NB4 (cell line): ENCODE results near the gene MND1.

ENCODE experiments used
- MAX ChIP-seq: IDR thresholded peaks from 2 replicates; pipeline ENCODE4 v1.6.1; 2011; ENCODE audit warnings: low read depth, low read length
- POLR2A ChIP-seq: IDR thresholded peaks from 2 replicates; pipeline ENCODE4 v1.6.1; 2011; ENCODE audit warnings: mild to moderate bottlenecking; ENCODE audit not compliant: insufficient read length; ENCODE audit errors: extremely low read depth
- TF ChIP-seq, protein P1 (sequence below): IDR thresholded peaks from one replicate; pipeline ENCODE4 v1.5.1; 2012; ENCODE audit warnings: low read depth, low read length

- TF ChIP-seq, protein P1, sequence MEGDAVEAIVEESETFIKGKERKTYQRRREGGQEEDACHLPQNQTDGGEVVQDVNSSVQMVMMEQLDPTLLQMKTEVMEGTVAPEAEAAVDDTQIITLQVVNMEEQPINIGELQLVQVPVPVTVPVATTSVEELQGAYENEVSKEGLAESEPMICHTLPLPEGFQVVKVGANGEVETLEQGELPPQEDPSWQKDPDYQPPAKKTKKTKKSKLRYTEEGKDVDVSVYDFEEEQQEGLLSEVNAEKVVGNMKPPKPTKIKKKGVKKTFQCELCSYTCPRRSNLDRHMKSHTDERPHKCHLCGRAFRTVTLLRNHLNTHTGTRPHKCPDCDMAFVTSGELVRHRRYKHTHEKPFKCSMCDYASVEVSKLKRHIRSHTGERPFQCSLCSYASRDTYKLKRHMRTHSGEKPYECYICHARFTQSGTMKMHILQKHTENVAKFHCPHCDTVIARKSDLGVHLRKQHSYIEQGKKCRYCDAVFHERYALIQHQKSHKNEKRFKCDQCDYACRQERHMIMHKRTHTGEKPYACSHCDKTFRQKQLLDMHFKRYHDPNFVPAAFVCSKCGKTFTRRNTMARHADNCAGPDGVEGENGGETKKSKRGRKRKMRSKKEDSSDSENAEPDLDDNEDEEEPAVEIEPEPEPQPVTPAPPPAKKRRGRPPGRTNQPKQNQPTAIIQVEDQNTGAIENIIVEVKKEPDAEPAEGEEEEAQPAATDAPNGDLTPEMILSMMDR = no peak
- no peak for TF ChIP-seq MAX
- no peak for TF ChIP-seq POLR2A
Measured at GRCh38 chr4:153409412-153409811, 64.9 kb downstream of the MND1 start.
